ENCODE measurements around the gene HYOU1.

The HYOU1 gene

GRCh38 chr11:119027561-119028345 lies 29.3 kb downstream of the HYOU1 start:
- no peak for TF ChIP-seq ZNF565 (CRISPR knock-in tag; conservative IDR thresholded peaks at IDR 0.05; ENCODE audit: low read depth)
- TF ChIP-seq TCF4 (CRISPR knock-in tag; IDR thresholded peaks at IDR 0.05; ENCODE audit: borderline replicate concordance), result no peak
- no peak for TF ChIP-seq GLIS3 (CRISPR knock-in tag; IDR thresholded peaks at IDR 0.05)
- TF ChIP-seq ESRRG (CRISPR knock-in tag; IDR thresholded peaks at IDR 0.05), result no peak
- no peak for TF ChIP-seq ZC3H10 (CRISPR knock-in tag; IDR thresholded peaks at IDR 0.05)
- no peak for TF ChIP-seq ISL1 (CRISPR knock-in tag; IDR thresholded peaks at IDR 0.05)
- TF ChIP-seq ARNTL (CRISPR knock-in tag; IDR thresholded peaks at IDR 0.05; ENCODE audit: borderline replicate concordance, low read depth), result no peak
- no peak for TF ChIP-seq ZNF8 (CRISPR knock-in tag; IDR thresholded peaks at IDR 0.05)
- no peak for TF ChIP-seq ZNF70 (CRISPR knock-in tag; IDR thresholded peaks at IDR 0.05)
- no peak for TF ChIP-seq TOX (CRISPR knock-in tag; IDR thresholded peaks at IDR 0.05; ENCODE audit: borderline replicate concordance)
- TF ChIP-seq POU6F1 (CRISPR knock-in tag; IDR thresholded peaks at IDR 0.05; ENCODE audit: borderline replicate concordance, low read depth), result no peak
- TF ChIP-seq SNAI2 (CRISPR knock-in tag; IDR thresholded peaks at IDR 0.05), result no peak
- TF ChIP-seq RARB (CRISPR knock-in tag; IDR thresholded peaks at IDR 0.05), result no peak
- TF ChIP-seq PPARA (CRISPR knock-in tag; IDR thresholded peaks at IDR 0.05; ENCODE audit: borderline replicate concordance), result no peak
- no peak for TF ChIP-seq PATZ1 (CRISPR knock-in tag; IDR thresholded peaks at IDR 0.05; ENCODE audit: borderline replicate concordance)
- TF ChIP-seq, protein P1, sequence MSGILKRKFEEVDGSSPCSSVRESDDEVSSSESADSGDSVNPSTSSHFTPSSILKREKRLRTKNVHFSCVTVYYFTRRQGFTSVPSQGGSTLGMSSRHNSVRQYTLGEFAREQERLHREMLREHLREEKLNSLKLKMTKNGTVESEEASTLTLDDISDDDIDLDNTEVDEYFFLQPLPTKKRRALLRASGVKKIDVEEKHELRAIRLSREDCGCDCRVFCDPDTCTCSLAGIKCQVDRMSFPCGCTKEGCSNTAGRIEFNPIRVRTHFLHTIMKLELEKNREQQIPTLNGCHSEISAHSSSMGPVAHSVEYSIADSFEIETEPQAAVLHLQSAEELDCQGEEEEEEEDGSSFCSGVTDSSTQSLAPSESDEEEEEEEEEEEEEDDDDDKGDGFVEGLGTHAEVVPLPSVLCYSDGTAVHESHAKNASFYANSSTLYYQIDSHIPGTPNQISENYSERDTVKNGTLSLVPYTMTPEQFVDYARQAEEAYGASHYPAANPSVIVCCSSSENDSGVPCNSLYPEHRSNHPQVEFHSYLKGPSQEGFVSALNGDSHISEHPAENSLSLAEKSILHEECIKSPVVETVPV (CRISPR knock-in tag; IDR thresholded peaks at IDR 0.05), result no peak
- no peak for TF ChIP-seq BACH2 (CRISPR knock-in tag; IDR thresholded peaks at IDR 0.05; ENCODE audit: borderline replicate concordance)
- no peak for TF ChIP-seq OSR1 (CRISPR knock-in tag; IDR thresholded peaks at IDR 0.05)
- no peak for TF ChIP-seq ZFP3 (CRISPR knock-in tag; IDR thresholded peaks at IDR 0.05)
- TF ChIP-seq, protein P2, sequence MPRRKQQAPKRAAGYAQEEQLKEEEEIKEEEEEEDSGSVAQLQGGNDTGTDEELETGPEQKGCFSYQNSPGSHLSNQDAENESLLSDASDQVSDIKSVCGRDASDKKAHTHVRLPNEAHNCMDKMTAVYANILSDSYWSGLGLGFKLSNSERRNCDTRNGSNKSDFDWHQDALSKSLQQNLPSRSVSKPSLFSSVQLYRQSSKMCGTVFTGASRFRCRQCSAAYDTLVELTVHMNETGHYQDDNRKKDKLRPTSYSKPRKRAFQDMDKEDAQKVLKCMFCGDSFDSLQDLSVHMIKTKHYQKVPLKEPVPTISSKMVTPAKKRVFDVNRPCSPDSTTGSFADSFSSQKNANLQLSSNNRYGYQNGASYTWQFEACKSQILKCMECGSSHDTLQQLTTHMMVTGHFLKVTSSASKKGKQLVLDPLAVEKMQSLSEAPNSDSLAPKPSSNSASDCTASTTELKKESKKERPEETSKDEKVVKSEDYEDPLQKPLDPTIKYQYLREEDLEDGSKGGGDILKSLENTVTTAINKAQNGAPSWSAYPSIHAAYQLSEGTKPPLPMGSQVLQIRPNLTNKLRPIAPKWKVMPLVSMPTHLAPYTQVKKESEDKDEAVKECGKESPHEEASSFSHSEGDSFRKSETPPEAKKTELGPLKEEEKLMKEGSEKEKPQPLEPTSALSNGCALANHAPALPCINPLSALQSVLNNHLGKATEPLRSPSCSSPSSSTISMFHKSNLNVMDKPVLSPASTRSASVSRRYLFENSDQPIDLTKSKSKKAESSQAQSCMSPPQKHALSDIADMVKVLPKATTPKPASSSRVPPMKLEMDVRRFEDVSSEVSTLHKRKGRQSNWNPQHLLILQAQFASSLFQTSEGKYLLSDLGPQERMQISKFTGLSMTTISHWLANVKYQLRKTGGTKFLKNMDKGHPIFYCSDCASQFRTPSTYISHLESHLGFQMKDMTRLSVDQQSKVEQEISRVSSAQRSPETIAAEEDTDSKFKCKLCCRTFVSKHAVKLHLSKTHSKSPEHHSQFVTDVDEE (CRISPR knock-in tag; IDR thresholded peaks at IDR 0.05), result no peak

GRCh38 chr11:119026970-119027369 lies 30.0 kb downstream of the HYOU1 start:
- TF ChIP-seq OSR1 (CRISPR knock-in tag; IDR thresholded peaks at IDR 0.05), result no peak
- TF ChIP-seq ZFP30 (CRISPR knock-in tag; IDR thresholded peaks at IDR 0.05), result no peak
- TF ChIP-seq ISL1 (CRISPR knock-in tag; IDR thresholded peaks at IDR 0.05), result no peak
- no peak for TF ChIP-seq CSDC2 (CRISPR knock-in tag; IDR thresholded peaks at IDR 0.05)
- no peak for TF ChIP-seq GLIS3 (CRISPR knock-in tag; IDR thresholded peaks at IDR 0.05)
- TF ChIP-seq ARNTL (CRISPR knock-in tag; IDR thresholded peaks at IDR 0.05; ENCODE audit: borderline replicate concordance, low read depth), result no peak
- TF ChIP-seq PATZ1 (CRISPR knock-in tag; IDR thresholded peaks at IDR 0.05; ENCODE audit: borderline replicate concordance), result no peak
- TF ChIP-seq, protein P1 (CRISPR knock-in tag; IDR thresholded peaks at IDR 0.05), result no peak
- no peak for TF ChIP-seq PPARA (CRISPR knock-in tag; IDR thresholded peaks at IDR 0.05; ENCODE audit: borderline replicate concordance)
- TF ChIP-seq ZC3H10 (CRISPR knock-in tag; IDR thresholded peaks at IDR 0.05), result no peak
- ATAC-seq, result no peak

More at GRCh38 chr11:119027561-119028345, 29.3 kb downstream of the HYOU1 start:
- ATAC-seq, result no peak

Measured in SK-N-SH treated with all-trans-retinoic acid at 6 μM for 48 hours (cell line).